ENCODE data around the gene JMJD7. TPM values are rescaled to one million over a fixed set of nuclear protein-coding genes. Genes with fewer than 3 reads are reported as not detected.

JMJD7 gene
- total and polyA plus RNA-seq, 12 donors, result 4.0 to 20.6 (median 12.7) TPM

- Histone ChIP-seq H3K27me3 (no peaks in the 10 kb centered on the region), H3K36me3 (replicated peaks in 1 of 2) (no peaks in the 10 kb centered on the region), H3K4me3 (no peak overlapping the region), H3K4me1 (replicated peaks in 1 of 2) (peaks cover 0 to 11% of the 10 kb centered on the region in 2 donors), H3K9me3 (replicated peaks in 1 of 3) (no peaks in the 10 kb centered on the region), H3K27ac (no peak overlapping the region)
- TF ChIP-seq, protein P1, sequence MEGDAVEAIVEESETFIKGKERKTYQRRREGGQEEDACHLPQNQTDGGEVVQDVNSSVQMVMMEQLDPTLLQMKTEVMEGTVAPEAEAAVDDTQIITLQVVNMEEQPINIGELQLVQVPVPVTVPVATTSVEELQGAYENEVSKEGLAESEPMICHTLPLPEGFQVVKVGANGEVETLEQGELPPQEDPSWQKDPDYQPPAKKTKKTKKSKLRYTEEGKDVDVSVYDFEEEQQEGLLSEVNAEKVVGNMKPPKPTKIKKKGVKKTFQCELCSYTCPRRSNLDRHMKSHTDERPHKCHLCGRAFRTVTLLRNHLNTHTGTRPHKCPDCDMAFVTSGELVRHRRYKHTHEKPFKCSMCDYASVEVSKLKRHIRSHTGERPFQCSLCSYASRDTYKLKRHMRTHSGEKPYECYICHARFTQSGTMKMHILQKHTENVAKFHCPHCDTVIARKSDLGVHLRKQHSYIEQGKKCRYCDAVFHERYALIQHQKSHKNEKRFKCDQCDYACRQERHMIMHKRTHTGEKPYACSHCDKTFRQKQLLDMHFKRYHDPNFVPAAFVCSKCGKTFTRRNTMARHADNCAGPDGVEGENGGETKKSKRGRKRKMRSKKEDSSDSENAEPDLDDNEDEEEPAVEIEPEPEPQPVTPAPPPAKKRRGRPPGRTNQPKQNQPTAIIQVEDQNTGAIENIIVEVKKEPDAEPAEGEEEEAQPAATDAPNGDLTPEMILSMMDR (IDR thresholded peaks at IDR 0.05), result no peak
- TF ChIP-seq POLR2A (IDR thresholded peaks at IDR 0.05), result no peak
- intact Hi-C loops (cut with DNase I), result no loop called here
- 88 to 100% (median 98%) methylated on average over 2 of the region's 2 CpGs for WGBS, 4 donors
- DNase-seq, result no peak
These were observed 55.6 kb downstream of the JMJD7 start for GRCh38 chr15:41883484-41883825.

DNA sequence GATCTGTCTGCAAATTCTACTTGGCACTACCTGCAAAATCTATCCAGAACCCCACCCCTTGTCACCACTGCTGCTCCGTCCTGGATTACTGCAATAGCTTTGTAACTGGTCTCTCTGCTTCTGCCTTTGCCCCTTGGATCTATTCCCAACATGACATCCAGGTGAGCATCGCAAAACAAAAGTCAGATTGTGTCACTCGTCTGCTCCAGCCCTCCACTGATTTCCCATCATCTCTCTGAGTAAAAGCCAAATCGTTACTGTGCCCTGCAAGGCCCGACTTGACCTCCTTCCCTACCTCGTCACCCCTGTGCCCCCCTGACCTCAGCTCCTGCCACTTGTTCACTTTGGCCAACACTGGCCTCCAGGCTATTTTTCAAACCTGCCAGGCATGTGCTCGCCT, 56.6 kb downstream of the JMJD7 start:
- intact Hi-C loops (cut with DNase I), result no loop called here
- Histone ChIP-seq H3K27me3 (no peaks in the 10 kb centered on the region), H3K36me3 (replicated peaks in 1 of 2) (no peaks in the 10 kb centered on the region), H3K4me3 (no peak overlapping the region), H3K27ac (no peak overlapping the region), H3K4me1 (replicated peaks in 1 of 2) (peaks cover 0 to 11% of the 10 kb centered on the region in 2 donors), H3K9me3 (replicated peaks in 1 of 3) (no peaks in the 10 kb centered on the region)
- no peak for DNase-seq
- TF ChIP-seq, protein P1 (IDR thresholded peaks at IDR 0.05), result no peak
- TF ChIP-seq POLR2A (IDR thresholded peaks at IDR 0.05), result no peak
- 82 to 95% (median 91%) methylated on average over 7 of the region's 7 CpGs for WGBS, 4 donors

GRCh38 chr15:41885321-41885720, 57.4 kb downstream of the JMJD7 start:
- DNase-seq, result no peak
- Histone ChIP-seq H3K4me1 (replicated peaks in 1 of 2) (peaks cover 0 to 11% of the 10 kb centered on the region in 2 donors), H3K36me3 (replicated peaks in 1 of 2) (no peaks in the 10 kb centered on the region), H3K27me3 (no peaks in the 10 kb centered on the region), H3K9me3 (replicated peaks in 1 of 3) (no peaks in the 10 kb centered on the region), H3K4me3 (no peak overlapping the region), H3K27ac (no peak overlapping the region)
- TF ChIP-seq, protein P1 (IDR thresholded peaks at IDR 0.05), result no peak
- no peak for TF ChIP-seq POLR2A (IDR thresholded peaks at IDR 0.05)
- intact Hi-C loops (cut with DNase I), result no loop called here

DNA sequence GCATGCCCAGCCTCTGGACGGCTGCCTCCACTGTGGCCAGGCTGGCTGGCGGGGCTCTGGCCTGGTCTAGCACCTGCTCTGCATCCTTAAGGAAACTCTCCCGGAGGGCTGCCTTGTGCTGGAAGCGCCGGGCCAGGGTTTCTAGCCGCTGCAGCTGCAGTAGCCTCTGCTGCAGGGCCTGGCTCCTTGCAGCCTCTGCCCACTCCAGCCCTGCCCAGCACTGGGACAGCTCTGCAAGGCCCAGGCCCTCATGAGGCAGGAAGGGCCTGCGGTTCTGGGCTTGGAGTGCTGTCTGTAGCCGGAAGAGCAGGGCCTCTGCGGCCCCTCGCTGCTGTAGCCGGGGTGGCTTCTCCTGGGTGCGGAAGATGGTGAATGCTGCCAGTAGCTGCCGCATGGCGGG, 57.9 kb downstream of the JMJD7 start:
- DNase-seq, result no peak
- Histone ChIP-seq H3K4me3 (no peak overlapping the region), H3K36me3 (replicated peaks in 1 of 2) (no peaks in the 10 kb centered on the region), H3K27ac (no peak overlapping the region), H3K9me3 (replicated peaks in 1 of 3) (no peaks in the 10 kb centered on the region), H3K4me1 (replicated peaks in 1 of 2) (peaks cover 0 to 11% of the 10 kb centered on the region in 2 donors), H3K27me3 (no peaks in the 10 kb centered on the region)
- WGBS, 4 donors, result 95 to 100% (median 97%) methylated on average over 2 to 14 of the region's 14 CpGs
- TF ChIP-seq POLR2A (IDR thresholded peaks at IDR 0.05), result no peak
- TF ChIP-seq, protein P1 (IDR thresholded peaks at IDR 0.05), result no peak
- intact Hi-C loops (cut with DNase I), result no loop called here
